Panc1 (cell line): ENCODE data around the gene C3orf85. TPM values are rescaled to one million over a fixed set of nuclear protein-coding genes. Genes with fewer than 3 reads are reported as not detected.

Source experiments
- ATAC-seq: fragments of 200-7000 bp; cut with Tn5 transposase; 2 replicates; pipeline ENCODE4 v1.9.1; 2020; ENCODE audit warnings: mild to moderate bottlenecking, moderate library complexity
- BruUV-seq: library from RNA; stranded (reverse); fragments of 400-500 nt; replicated peaks from 2 replicates; lab custom pipeline; 2021; lab: Mats Ljungman, UMichigan
- CTCF ChIA-PET: fragments of 300-600 bp; sonication (Branson Sonifier 250); formaldehyde crosslinking; loops from one replicate; lab custom pipeline; 2022; ENCODE audit warnings: antibody characterized with exemption; lab: Charles Lee
- POLR2A ChIA-PET: fragments of 300-600 bp; sonication (Branson Sonifier 250); formaldehyde crosslinking; loops from one replicate; lab custom pipeline; 2022; ENCODE audit warnings: antibody characterized with exemption; lab: Charles Lee
- DNase-seq: peaks from one replicate; pipeline ENCODE4 v3.0.0-alpha.2; 2010; ENCODE audit warnings: low read depth, low spot score
- H3K27ac ChIP-seq: 2 replicates; pipeline ENCODE4 v1.5.1; 2011; ENCODE audit warnings: mild to moderate bottlenecking, low read length, inconsistent platforms
- H3K27me3 ChIP-seq: fragments of 200-500 bp; sonication (Bioruptor generic); 2 replicates; pipeline ENCODE4 v1.6.0; 2014; ENCODE audit warnings: low read length, inconsistent platforms; ENCODE audit not compliant: control insufficient read depth, insufficient read depth
- H3K36me3 ChIP-seq: fragments of 200-500 bp; sonication (Bioruptor generic); 2 replicates; pipeline ENCODE4 v1.5.1; 2014; ENCODE audit warnings: inconsistent platforms, mild to moderate bottlenecking, low read length, moderate library complexity; ENCODE audit not compliant: control insufficient read depth, insufficient read depth
- H3K4me1 ChIP-seq: 2 replicates; pipeline ENCODE4 v1.5.1; 2011; ENCODE audit warnings: inconsistent platforms, mild to moderate bottlenecking, low read length, moderate library complexity; ENCODE audit not compliant: control insufficient read depth, insufficient read depth
- H3K4me3 ChIP-seq, 2 experiments: 2 replicates each; pipeline ENCODE4 v1.5.1; 2011 to 2012; ENCODE audit warnings: low read depth in 2 of 2, low read length in 2 of 2, mild to moderate bottlenecking in 2 of 2, inconsistent platforms in 1 of 2, moderate library complexity in 1 of 2
- H3K9me3 ChIP-seq: fragments of 200-500 bp; sonication (Bioruptor generic); 2 replicates; pipeline ENCODE4 v1.5.1; 2014; ENCODE audit warnings: low read depth, mild to moderate bottlenecking, inconsistent platforms, low read length, moderate library complexity; ENCODE audit not compliant: control insufficient read depth, insufficient read depth
- CTCF ChIP-seq: fragments of 450-650 bp; IDR thresholded peaks from 2 replicates; pipeline ENCODE4 v1.5.1; 2017; ENCODE audit warnings: mild to moderate bottlenecking
- POLR2AphosphoS5 ChIP-seq: IDR thresholded peaks from 2 replicates; pipeline ENCODE4 v1.6.1; 2012; ENCODE audit warnings: mild to moderate bottlenecking, low read depth, low read length, moderate library complexity
- REST ChIP-seq, 2 experiments: IDR thresholded peaks; 2 replicates each; pipeline ENCODE4 v1.6.1; 2011 to 2012; ENCODE audit warnings: low read depth in 2 of 2, control low read depth in 1 of 2, low read length in 1 of 2, mild to moderate bottlenecking in 1 of 2, moderate library complexity in 1 of 2; ENCODE audit not compliant: insufficient read depth in 1 of 2
- SIN3A ChIP-seq: IDR thresholded peaks from 2 replicates; pipeline ENCODE4 v1.6.1; 2012; ENCODE audit warnings: low read depth, mild to moderate bottlenecking, low read length, moderate library complexity, borderline replicate concordance; ENCODE audit not compliant: insufficient read depth
- TCF7L2 ChIP-seq: IDR thresholded peaks from 2 replicates; pipeline ENCODE4 v1.6.1; 2011; ENCODE audit warnings: mild to moderate bottlenecking, low read depth, low read length, inconsistent platforms
- in situ Hi-C: cut with HindIII; loops from 2 replicates; pipeline ENCODE4 v1.10.0; 2016; ENCODE audit warnings: low sequenced_read_pairs, low pct_unique_long_range_greater_than_20kb
- intact Hi-C: fragments of 100-400 bp; cut with micrococcal nuclease; formaldehyde crosslinking; loops from one replicate; pipeline ENCODE4 v1.10.0; 2022; ENCODE audit not compliant: unreplicated experiment
- total RNA-seq: library from RNA; stranded (reverse); gene quantifications from one replicate; pipeline ENCODE4 v1.2.1, GENCODE V29; 2021; ENCODE audit not compliant: unreplicated experiment

Gene C3orf85
- total RNA-seq, 1 experiment from 2014 or later = not detected

GRCh38 chr3:109187390-109187789 is 50.9 kb downstream of the C3orf85 start:
- BruUV-seq = no TSS peak
- TF ChIP-seq POLR2AphosphoS5 = no peak
- no peak for TF ChIP-seq SIN3A
- TF ChIP-seq TCF7L2 = no peak
- TF ChIP-seq CTCF = no peak
- TF ChIP-seq REST (IDR thresholded peaks at IDR 0.05; ENCODE audit: insufficient read depth in 1 of 2, low read depth in 2 of 2, low read length in 1 of 2) = no peak
- intact Hi-C loops (no loop called here), in situ Hi-C loops (no loop called here)
- CTCF ChIA-PET = no interaction called here
- H3K36me3 ChIP-seq = no peaks in the 10 kb centered on the region
- DNase-seq = no peak
- POLR2A ChIA-PET = no interaction called here
- H3K4me3 ChIP-seq = no peak overlapping the region
- no peak overlapping the region for H3K27ac ChIP-seq
- ATAC-seq = no peak
- H3K4me1 ChIP-seq = no peaks in the 10 kb centered on the region
- H3K9me3 ChIP-seq = no peaks in the 10 kb centered on the region
- no peaks in the 10 kb centered on the region for H3K27me3 ChIP-seq

GRCh38 chr3:109188741-109189140 is 52.2 kb downstream of the C3orf85 start:
- POLR2A ChIA-PET = no interaction called here
- DNase-seq = no peak
- TF ChIP-seq POLR2AphosphoS5 (no peak), TCF7L2 (no peak), REST (IDR thresholded peaks at IDR 0.05; ENCODE audit: insufficient read depth in 1 of 2, low read depth in 2 of 2, low read length in 1 of 2) (no peak), SIN3A (no peak), CTCF (no peak)
- H3K4me1 ChIP-seq = no peaks in the 10 kb centered on the region
- ATAC-seq = no peak
- no peak overlapping the region for H3K27ac ChIP-seq
- in situ Hi-C loops = no loop called here
- H3K4me3 ChIP-seq = no peak overlapping the region
- no peaks in the 10 kb centered on the region for H3K9me3 ChIP-seq
- BruUV-seq = no TSS peak
- H3K36me3 ChIP-seq = no peaks in the 10 kb centered on the region
- no peaks in the 10 kb centered on the region for H3K27me3 ChIP-seq
- intact Hi-C loops = no loop called here
- CTCF ChIA-PET = no interaction called here
